GM19324 (cell line): ENCODE data around the gene GALNT13.

ENCODE experiments used
- ATAC-seq: cut with Tn5 transposase; IDR thresholded peaks from one replicate; pipeline ENCODE4 v1.9.1; 2021; ENCODE audit warnings: mild to moderate bottlenecking, moderate library complexity; ENCODE audit not compliant: unreplicated experiment, low FRiP score

Gene GALNT13

DNA sequence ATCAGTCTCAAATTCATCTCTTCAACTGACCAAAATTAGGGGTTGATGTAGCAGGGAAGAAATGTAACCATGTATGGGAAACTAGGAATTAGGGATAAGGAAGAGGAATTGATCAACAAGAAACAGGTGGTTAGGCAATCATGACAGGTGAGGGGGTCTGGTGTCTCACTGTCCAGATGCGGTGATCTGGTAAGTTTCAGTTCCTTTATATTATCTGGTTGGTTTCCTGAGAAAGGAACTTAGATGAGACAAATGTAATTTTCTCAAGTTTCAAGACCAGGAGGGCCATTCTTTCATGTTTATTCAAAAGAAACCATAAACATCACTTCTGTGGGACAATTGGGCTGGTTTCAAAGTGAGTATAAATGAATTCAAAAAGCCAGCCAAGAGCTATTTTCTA is 520.5 kb downstream of the GALNT13 start:
- ATAC-seq: peak; percentile 90

DNA sequence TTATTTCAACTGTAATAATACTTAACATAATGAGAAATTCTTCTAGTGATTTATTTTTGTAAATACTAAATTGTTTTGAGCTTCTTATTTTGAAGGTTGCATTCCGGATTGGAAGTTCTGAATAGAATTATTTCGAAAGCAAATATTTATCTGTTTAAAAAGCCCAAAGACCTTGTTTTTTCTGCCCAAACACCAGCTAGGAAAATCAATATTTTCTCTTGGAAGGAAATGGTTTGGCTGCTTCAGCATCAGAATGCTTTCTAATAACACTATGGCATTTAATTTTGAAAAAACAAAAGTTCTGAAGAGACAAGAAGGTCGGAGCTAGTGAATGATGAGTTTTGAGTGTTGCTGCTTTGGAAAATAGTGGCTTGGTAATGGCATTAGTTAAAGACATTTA is 522.9 kb downstream of the GALNT13 start:
- ATAC-seq: no peak

GRCh38 chr2:154400563-154401290 is 529.0 kb downstream of the GALNT13 start:
- ATAC-seq: no peak

- ATAC-seq: no peak
Measured at GRCh38 chr2:154402213-154402612, 530.5 kb downstream of the GALNT13 start.

DNA sequence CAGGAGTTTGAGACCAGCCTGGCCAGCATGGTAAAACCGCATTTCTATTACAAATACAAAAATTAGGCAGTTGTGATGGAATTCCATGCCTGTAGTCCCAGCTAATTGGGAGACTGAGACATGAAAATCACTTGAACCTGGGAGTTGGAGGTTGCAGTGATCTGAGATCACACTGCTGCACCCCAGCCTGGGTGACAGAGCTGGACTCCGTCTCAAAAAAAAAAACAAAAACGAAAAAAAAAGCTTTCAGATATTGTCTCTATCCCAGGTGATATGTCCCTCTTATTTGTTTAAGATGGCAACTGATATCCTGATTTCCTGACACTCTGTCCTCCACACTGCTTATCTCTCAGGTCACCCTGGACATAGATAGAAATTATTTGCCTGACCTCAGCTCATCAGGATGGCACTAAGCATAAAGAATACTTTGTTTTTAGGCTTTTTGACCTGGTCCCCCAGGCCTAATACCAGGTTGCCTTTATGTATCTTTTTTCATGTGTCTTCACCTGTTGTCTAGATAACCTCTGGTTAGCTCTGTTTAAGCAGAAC is 531.6 kb downstream of the GALNT13 start:
- ATAC-seq: no peak

DNA sequence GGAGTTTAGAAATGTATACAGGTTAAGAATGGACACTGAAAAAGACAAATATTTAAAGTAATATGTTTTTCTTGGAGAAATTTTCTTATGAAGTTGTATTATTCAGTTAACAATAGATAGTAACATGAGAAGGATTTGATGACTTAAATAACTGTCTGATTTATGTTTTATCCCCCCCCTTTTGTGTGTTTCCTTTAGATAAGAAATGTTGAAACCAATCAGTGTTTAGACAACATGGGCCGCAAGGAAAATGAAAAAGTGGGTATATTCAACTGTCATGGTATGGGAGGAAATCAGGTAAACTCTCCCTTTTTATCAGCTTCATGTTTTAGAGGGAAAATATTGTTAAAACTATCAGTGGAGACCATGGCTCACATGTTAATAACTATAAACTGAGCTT is 537.1 kb downstream of the GALNT13 start:
- ATAC-seq: no peak

DNA sequence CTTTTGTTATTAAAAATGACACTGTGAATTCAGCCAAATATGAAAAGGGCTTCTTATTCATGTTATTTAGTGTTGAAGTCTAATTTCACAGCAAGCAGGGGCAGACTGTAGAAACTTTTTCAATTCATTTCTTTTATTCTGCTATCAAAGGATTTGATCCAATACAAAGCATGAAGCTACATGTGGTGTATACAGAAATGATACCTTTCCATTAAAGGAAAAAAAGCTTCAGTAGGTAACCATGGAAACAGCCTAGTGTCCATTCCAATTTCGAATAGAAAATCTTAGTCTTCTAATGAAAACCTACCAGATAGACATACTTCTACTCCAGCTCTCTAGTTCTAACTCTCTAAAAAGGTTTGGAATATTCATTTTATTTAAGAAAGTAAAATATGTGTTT is 550.5 kb downstream of the GALNT13 start:
- ATAC-seq: no peak

DNA sequence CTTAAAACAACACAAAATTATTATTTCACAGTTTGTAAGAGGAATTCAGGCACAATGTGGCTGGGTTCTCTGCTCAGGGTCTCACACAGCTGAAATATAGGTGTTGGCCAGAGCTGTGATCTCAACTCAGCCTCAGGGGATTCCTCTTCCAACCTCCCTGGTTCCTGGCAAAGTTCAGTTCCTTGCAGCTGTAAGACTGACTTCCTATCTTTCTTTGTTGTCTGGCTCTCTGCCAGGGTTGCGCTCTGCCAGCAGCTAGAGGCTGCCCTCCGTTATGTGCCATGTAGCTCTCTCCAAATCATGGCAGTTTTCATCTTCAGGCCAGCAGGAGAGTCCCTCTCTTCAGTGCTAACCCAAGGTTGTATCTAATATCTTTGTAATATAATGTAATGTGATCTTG is 554.3 kb downstream of the GALNT13 start:
- ATAC-seq: no peak

DNA sequence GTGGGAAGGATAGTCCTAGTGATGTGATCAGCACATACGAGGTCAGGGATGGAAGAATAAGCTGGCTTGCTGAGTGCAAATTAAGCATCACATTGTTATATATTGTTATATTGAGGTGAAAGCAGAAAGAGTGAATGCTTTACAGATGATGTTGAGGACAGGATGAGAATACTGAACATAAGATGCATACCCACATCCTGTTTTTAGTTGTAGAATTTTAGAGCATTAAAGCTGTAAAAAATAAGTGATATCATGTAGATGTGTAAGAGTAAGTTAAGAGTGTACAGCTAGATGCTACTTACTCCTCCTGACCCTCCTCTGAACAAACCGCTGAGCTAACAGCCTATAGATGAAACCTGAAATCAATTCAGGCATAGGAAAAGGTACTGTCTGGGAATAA is 555.7 kb downstream of the GALNT13 start:
- ATAC-seq: no peak

GRCh38 chr2:154428022-154428421 is 556.3 kb downstream of the GALNT13 start:
- no peak for ATAC-seq

DNA sequence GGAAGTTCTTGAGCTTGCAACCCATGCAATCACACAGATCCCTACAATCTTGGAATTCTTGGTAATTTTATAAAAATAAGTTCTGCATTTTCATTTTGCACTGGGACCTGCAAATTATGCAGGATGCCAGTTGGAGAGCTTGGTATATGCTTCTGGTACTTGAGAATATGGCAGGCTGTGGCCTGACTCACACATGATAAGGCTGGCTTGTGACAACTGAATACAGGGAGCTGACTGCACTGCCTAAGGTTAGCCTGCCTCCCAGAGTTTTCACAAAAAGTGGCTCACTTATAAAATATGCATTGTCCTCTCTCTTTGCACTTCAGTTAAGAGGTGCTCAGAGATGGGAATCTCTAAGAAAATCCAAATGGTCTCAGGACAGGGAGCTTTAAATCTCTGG is 561.3 kb downstream of the GALNT13 start:
- no peak for ATAC-seq

DNA sequence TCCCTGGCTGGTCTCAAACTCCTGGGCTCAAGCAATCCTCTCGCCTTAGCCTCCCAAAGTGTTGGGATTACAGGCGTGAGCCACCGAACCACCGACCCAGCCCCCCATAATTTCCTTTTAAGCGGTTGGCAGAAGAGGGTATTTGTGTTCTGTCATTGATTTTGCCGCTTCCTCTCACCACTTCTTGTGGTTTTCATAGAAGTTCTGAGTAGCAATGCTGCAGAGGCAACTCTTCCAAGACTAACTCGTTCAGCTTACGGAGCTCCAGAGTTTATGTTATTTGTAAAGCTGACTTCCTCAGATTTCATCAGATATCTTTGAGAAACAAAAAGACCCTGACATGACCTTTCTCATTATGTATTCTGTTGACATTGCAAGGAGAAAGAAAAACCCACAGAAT is 565.4 kb downstream of the GALNT13 start:
- no peak for ATAC-seq

GRCh38 chr2:154439156-154439555 is 567.4 kb downstream of the GALNT13 start:
- ATAC-seq: no peak

DNA sequence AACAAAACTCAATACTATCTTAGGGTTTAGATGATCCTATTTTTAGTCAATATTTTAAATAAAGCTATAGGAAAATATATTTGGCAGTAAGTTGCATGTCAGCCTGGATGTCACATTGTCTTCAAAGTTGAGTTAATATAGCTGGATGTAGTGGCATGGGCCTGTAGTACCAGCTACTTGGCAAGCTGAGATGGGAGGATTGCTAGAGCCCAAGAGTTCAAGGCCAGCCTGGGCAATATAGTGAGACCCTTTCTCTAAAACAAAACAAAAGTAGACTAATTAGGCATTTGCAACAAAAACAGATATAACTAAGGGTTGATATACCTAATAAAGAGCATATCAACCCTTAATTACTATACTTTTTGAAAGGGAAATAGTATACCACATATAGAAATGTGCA is 572.2 kb downstream of the GALNT13 start:
- ATAC-seq: no peak

- ATAC-seq: no peak
Measured at GRCh38 chr2:154446324-154446723, 574.6 kb downstream of the GALNT13 start.

- no peak for ATAC-seq
Measured at GRCh38 chr2:154447727-154448418, 576.2 kb downstream of the GALNT13 start.

DNA sequence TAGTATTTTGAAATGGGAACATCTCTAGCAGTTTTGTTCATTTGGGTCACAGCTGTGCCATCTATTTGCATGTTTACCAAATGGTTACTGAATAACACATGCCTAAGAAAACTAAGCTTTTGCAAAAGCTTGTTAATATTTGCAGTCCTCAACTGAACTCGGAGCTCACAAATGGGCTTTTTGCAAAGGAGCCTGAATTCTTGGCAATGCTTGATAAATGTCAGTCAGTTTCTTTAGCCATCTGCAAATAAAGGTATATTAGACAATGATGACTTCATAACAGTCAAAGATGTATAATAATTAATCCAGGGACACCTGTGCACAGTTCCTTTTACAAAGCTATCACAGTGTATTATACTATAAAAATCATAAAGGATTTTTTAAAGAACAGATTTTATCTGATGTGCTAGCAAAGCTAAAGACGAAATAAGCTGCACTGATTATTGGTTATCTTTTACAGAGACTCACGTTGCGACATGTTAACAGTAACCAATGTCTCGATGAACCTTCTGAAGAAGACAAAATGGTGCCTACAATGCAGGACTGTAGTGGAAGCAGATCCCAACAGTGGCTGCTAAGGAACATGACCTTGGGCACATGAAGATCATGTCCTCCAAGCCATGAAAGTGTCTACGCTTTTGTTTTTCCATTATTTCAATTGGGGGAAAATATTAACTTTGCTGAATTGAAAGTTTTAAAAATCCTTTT is 578.4 kb downstream of the GALNT13 start:
- ATAC-seq: no peak

DNA sequence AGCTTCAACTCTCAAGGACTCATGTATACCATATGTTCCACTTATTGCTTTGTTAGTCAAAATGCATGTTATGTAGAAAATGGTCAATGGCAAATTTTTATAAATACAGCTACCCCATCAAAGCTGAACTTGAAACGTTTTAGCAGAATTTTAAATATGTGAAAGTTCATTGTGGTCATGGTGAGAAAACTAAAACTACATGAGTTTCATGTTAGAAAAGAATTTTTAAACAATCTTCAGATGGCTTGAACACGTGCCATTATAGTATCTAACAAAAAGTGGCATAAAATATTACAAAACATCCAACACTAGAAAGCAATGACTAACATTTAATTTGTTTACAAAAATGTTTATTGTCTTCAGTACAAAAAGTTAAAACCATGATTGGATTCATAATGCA is 580.7 kb downstream of the GALNT13 start:
- ATAC-seq: peak; percentile 35

DNA sequence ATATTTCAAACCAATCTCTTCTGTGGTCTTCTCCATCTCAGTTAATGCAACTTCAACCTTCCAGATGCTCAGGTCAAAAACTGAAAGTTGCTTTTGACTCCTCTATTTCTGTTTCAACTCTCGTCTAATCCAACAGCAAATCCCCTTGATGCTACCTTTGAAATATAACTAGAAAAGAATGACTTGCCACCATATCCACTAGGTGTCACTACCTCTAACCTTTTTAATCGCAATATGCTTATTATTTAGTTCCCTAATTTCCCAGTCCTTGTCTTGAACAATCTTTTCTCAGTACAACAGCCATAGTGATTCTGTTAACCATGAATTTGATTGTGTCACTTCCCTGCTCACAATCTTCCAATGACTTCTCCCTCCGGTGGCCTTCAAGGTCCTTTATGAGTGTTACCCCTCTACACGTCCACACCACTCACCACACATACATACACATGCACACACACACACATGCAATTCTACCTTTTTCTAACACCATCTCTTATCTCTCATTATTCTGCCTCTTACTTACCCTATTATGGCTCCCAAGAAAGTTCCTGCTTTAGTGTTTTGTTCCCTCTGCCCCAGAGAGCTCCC is 581.3 kb downstream of the GALNT13 start:
- ATAC-seq: peak; percentile 48

DNA sequence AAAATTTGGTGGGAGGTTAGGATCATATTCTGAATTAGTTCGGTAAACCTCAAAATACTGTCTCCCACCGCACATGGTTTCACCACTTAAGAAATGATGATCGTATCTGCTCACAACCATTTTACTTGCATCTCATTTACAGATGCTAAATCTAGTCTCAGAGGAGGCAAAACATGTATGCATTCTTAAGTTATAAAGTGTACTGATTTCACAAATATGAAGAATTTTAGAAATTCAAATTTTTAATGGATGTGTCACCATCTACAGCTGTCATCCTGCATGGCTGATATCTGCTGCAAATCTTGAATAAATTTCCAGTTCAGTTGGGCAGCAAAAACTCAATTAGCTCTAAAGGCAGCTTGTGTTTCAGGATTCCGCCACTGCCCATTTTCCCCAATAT is 583.4 kb downstream of the GALNT13 start:
- ATAC-seq: no peak

DNA sequence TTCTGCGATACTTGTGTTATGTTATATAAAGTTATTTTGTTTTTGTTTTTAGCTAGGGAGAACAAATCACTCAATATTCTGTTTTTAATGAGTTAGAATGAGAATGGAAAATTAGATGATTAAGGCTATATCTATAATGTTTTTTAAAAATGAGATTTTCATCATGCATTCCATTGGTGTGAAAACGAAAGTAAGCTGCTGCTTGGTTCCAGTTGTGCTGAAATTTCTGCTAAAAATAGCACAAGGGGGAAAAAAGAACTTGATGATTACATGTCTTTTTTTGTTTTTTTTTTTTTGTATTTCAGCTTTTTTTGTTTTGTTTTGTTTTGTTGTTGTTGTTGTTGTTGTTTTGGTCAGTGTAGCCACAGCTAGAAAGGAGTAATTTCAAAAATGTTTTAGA is 584.1 kb downstream of the GALNT13 start:
- ATAC-seq: no peak
